ENCODE measurements around the gene GSE1. TPM values are rescaled to one million over a fixed set of nuclear protein-coding genes. Genes with fewer than 3 reads are reported as not detected.
A peak's percentile ranks its signal among the peaks of the same experiment; 100 is the strongest.

The GSE1 gene
- total RNA-seq, 1 donor from 2014 or later: 120 TPM

DNA sequence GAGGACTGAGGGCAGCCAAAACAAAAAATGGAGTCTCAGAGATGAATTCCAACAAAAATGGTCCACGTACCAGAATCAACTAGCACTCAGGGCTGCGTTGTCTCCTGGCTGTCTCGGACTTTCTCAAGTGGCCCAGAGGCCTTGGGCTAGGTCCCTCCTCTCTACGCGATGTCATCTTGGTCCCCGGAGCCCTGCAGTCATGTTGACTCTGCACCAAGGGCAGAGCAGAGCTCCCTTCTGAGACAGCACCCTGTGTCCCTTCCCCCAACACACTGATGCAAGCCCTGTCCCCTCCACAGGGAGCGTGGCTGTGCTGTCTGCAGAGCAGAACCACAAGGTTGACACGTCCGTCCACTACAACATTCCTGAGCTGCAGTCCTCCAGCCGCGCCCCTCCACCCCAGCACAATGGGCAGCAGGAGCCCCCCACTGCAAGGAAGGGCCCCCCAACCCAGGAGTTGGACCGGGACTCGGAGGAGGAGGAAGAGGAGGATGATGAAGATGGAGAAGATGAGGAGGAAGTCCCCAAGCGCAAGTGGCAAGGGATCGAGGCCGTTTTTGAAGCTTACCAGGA, 54.8 kb downstream of the GSE1 start:
- H3K9me3 ChIP-seq: no peaks in the 10 kb centered on the region
- no peak for DNase-seq (ENCODE audit: low spot score in 2 of 2)
- no peak for TF ChIP-seq CTCF (IDR thresholded peaks at IDR 0.05)
- H3K27me3 ChIP-seq: no peaks in the 10 kb centered on the region
- H3K4me3 ChIP-seq: no peak overlapping the region
- H3K4me1 ChIP-seq: no peaks in the 10 kb centered on the region
- H3K36me3 ChIP-seq: peaks cover 86 to 97% of the 10 kb centered on the region in 2 donors
- H3K27ac ChIP-seq: no peak overlapping the region
- intact Hi-C loops (cut with DNase I): no loop called here

GRCh38 chr16:85668676-85669424, 55.7 kb downstream of the GSE1 start:
- H3K27ac ChIP-seq: no peak overlapping the region
- peaks cover 80 to 89% of the 10 kb centered on the region in 2 donors for H3K36me3 ChIP-seq
- intact Hi-C loops (cut with DNase I): no loop called here
- no peaks in the 10 kb centered on the region for H3K9me3 ChIP-seq
- H3K4me3 ChIP-seq: no peak overlapping the region
- no peaks in the 10 kb centered on the region for H3K27me3 ChIP-seq
- H3K4me1 ChIP-seq: peaks cover 0 to 2% of the 10 kb centered on the region in 2 donors
- TF ChIP-seq CTCF (IDR thresholded peaks at IDR 0.05): no peak
- no peak for DNase-seq (ENCODE audit: low spot score in 2 of 2)

- intact Hi-C loops (cut with DNase I): no loop called here
- no peak for TF ChIP-seq CTCF (IDR thresholded peaks at IDR 0.05)
- Histone ChIP-seq H3K4me1 (peaks cover 0 to 2% of the 10 kb centered on the region in 2 donors), H3K4me3 (no peak overlapping the region), H3K36me3 (peaks cover 61 to 77% of the 10 kb centered on the region in 2 donors), H3K27me3 (no peaks in the 10 kb centered on the region), H3K9me3 (no peaks in the 10 kb centered on the region), H3K27ac (no peak overlapping the region)
- no peak for DNase-seq (ENCODE audit: low spot score in 2 of 2)
These were observed 57.7 kb downstream of the GSE1 start for GRCh38 chr16:85670840-85671239.

GRCh38 chr16:85673529-85674417, 60.7 kb downstream of the GSE1 start:
- no peak for TF ChIP-seq CTCF (IDR thresholded peaks at IDR 0.05)
- Histone ChIP-seq H3K27ac (peak overlapping the region; percentile 16 to 44), H3K36me3 (peaks cover 34 to 56% of the 10 kb centered on the region in 2 donors), H3K4me1 (peaks cover 0 to 2% of the 10 kb centered on the region in 2 donors), H3K4me3 (no peak overlapping the region), H3K27me3 (no peaks in the 10 kb centered on the region), H3K9me3 (no peaks in the 10 kb centered on the region)
- DNase-seq (ENCODE audit: low spot score in 2 of 2): no peak
- intact Hi-C loops (cut with DNase I): no loop called here

DNA sequence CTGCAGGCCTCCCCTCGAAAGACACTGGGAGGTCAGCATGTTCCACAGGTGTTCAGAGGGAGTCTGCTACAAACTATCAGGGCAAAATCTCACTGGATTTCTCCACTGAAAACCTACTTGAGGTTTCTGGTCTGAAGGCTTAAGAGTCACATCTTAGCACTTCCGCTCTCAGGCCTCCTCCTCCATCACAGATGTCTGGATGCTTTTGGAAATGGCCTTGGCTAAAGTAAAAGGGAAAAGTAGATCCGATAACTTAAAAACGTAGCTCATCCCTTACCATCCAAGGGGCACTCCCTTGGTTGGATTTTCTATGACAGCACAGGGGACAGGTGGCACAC, 61.3 kb downstream of the GSE1 start:
- H3K36me3 ChIP-seq: peaks cover 30 to 49% of the 10 kb centered on the region in 2 donors
- H3K4me3 ChIP-seq: no peak overlapping the region
- H3K9me3 ChIP-seq: no peaks in the 10 kb centered on the region
- H3K27ac ChIP-seq: peak overlapping the region in 1 of 2 donors; percentile 44
- no peaks in the 10 kb centered on the region for H3K27me3 ChIP-seq
- H3K4me1 ChIP-seq: peaks cover 0 to 2% of the 10 kb centered on the region in 2 donors
- TF ChIP-seq CTCF (IDR thresholded peaks at IDR 0.05): no peak
- intact Hi-C loops (cut with DNase I): no loop called here
- no peak for DNase-seq (ENCODE audit: low spot score in 2 of 2)

Measured in ascending aorta (tissue), 2 donors.